VCaP (cell line): Measurements from ENCODE around the gene TNS4.

ENCODE experiments used
- H3K27ac ChIP-seq: fragments of 450-650 bp; 2 replicates; pipeline ENCODE4 v1.5.1; 2017
- CTCF ChIP-seq: fragments of 450-650 bp; conservative IDR thresholded peaks from 2 replicates; pipeline ENCODE4 v1.5.1; 2017; ENCODE audit warnings: mild to moderate bottlenecking, moderate library complexity

TNS4 gene

GRCh38 chr17:40440166-40440565, 61.3 kb downstream of the TNS4 start:
- TF ChIP-seq CTCF: no peak

GRCh38 chr17:40437095-40437732, 64.2 kb downstream of the TNS4 start:
- no peak overlapping the region for H3K27ac ChIP-seq
- no peak for TF ChIP-seq CTCF

More at GRCh38 chr17:40440166-40440565, 61.3 kb downstream of the TNS4 start:
- H3K27ac ChIP-seq: no peak overlapping the region

GRCh38 chr17:40436636-40437035, 64.8 kb downstream of the TNS4 start:
- no peak for TF ChIP-seq CTCF
- H3K27ac ChIP-seq: no peak overlapping the region

GRCh38 chr17:40433551-40434415, 67.6 kb downstream of the TNS4 start:
- peak overlapping the region; percentile 28 for H3K27ac ChIP-seq
- TF ChIP-seq CTCF: peak; percentile 56

- TF ChIP-seq CTCF: no peak
- H3K27ac ChIP-seq: no peak overlapping the region; the same call in 1 of the 2 replicates
These were observed 68.4 kb downstream of the TNS4 start for GRCh38 chr17:40432864-40433528.

GRCh38 chr17:40431231-40431602, 70.2 kb downstream of the TNS4 start:
- no peak overlapping the region for H3K27ac ChIP-seq
- no peak for TF ChIP-seq CTCF
